Activated CD8-positive, alpha-beta memory T cell treated with anti-CD3 and anti-CD28 coated beads, Interleukin-2, amount 50 U/mL, for 1 hour (primary cell): ENCODE data around the gene WTAP.

Experiments used
- DNase-seq: peaks from one replicate; pipeline ENCODE4 v3.0.0-alpha.2; 2020; ENCODE audit errors: extremely low read depth

The WTAP gene

DNA sequence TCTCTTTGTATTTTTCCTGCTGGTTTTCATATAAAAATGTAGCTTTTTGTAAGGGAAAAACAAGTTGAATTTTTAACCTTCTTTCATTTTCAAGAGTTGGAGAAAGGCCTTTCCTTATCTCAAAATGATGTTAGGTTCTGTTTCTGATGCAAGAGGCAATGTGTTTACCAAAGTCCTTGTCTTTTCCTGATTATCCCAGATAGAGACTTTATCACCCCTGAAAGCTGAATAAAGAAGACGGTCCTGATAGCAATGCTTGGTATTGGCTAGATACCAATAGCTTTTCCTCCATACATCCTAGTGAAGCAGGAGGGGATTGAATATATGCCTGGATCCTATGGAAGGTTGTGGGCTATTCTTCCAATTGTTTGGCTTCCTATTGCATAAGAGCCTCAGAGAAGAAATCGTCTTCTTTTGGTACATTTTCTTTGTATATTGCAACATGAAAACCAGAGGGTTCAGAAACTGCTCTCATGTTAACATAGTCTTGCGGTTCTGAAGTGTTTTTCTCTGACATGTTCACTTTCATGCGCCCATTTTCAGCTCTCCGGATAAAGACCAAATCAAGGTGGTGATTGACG, 78.2 kb downstream of the WTAP start:
- no peak for DNase-seq
